ENCODE data around the gene C1orf232.

Gene C1orf232

GRCh38 chr1:26177182-26177684 is 8.5 kb upstream of the C1orf232 start, which contains the start of gene CNKSR1:
Gene CNKSR1, plus strand, starts transcription at chr1:26177491. Its CDS starts 57 bp downstream, at chr1:26177548.
- no peak for DNase-seq

GRCh38 chr1:26175346-26175745 is 6.6 kb upstream of the C1orf232 start:
- no peak for DNase-seq

- no peak for DNase-seq
Measured at GRCh38 chr1:26171084-26172072, 2.6 kb upstream of the C1orf232 start, which contains the start of gene ZNF593OS. Gene ZNF593OS, minus strand, starts transcription at chr1:26171832. Its CDS starts 171 bp downstream, at chr1:26171661.

- no peak for DNase-seq
Measured at GRCh38 chr1:26170472-26170821, 1.7 kb upstream of the C1orf232 start.

- DNase-seq, result peak; percentile 78
Measured at GRCh38 chr1:26169669-26170471, 1.1 kb upstream of the C1orf232 start, which contains the start of gene ZNF593. Gene ZNF593, plus strand, starts transcription at chr1:26169908. Its CDS starts 76 bp downstream, at chr1:26169984.

GRCh38 chr1:26169198-26169554 is 413 bp upstream of the C1orf232 start:
- no peak for DNase-seq

- no peak for DNase-seq
Measured at GRCh38 chr1:26166719-26167281, 2.0 kb downstream of the C1orf232 start.

- DNase-seq, result no peak
Measured at GRCh38 chr1:26164861-26165842, 3.6 kb downstream of the C1orf232 start.

GRCh38 chr1:26164036-26164860 is 4.5 kb downstream of the C1orf232 start:
- DNase-seq, result peak; percentile 36

- no peak for DNase-seq
Measured at GRCh38 chr1:26163684-26164035, 5.1 kb downstream of the C1orf232 start.

GRCh38 chr1:26162220-26162709 is 6.5 kb downstream of the C1orf232 start:
- no peak for DNase-seq

GRCh38 chr1:26161415-26162219 is 7.1 kb downstream of the C1orf232 start:
- DNase-seq, result no peak

GRCh38 chr1:26160527-26161414 is 8.0 kb downstream of the C1orf232 start:
- no peak for DNase-seq

GRCh38 chr1:26159743-26160039 is 9.1 kb downstream of the C1orf232 start:
- DNase-seq, result no peak

- DNase-seq, result no peak
Measured at GRCh38 chr1:26158908-26159742, 9.6 kb downstream of the C1orf232 start, which contains the start of gene FAM110D. Gene FAM110D, plus strand, starts transcription at chr1:26159079. Its CDS starts 2,213 bp downstream, at chr1:26161292.

GRCh38 chr1:26158271-26158907 is 10.4 kb downstream of the C1orf232 start:
- no peak for DNase-seq
